Choroid plexus epithelial cell (primary cell): ENCODE results near the gene MTOR.

Experiments used
- DNase-seq: peaks from one replicate; pipeline ENCODE4 v3.0.0-alpha.2; 2010; ENCODE audit warnings: low read depth
- H3K4me3 ChIP-seq: 2 replicates; pipeline ENCODE4 v1.5.1; 2011; ENCODE audit warnings: low read depth, mild to moderate bottlenecking, control low read depth, low read length, moderate library complexity
- CTCF ChIP-seq: conservative IDR thresholded peaks from 2 replicates; pipeline ENCODE4 v1.5.1; 2011; ENCODE audit warnings: low read depth, mild to moderate bottlenecking, control low read depth, inconsistent platforms, low read length, moderate library complexity

Gene MTOR

GRCh38 chr1:11138029-11138428, 124.3 kb downstream of the MTOR start:
- H3K4me3 ChIP-seq: no peak overlapping the region
- no peak for TF ChIP-seq CTCF
- no peak for DNase-seq

GRCh38 chr1:11134898-11135266, 127.5 kb downstream of the MTOR start:
- no peak for DNase-seq
- no peak for TF ChIP-seq CTCF
- H3K4me3 ChIP-seq: no peak overlapping the region

- DNase-seq: no peak
- TF ChIP-seq CTCF: no peak
- H3K4me3 ChIP-seq: no peak overlapping the region
Measured at GRCh38 chr1:11134251-11134897, 128.0 kb downstream of the MTOR start.

GRCh38 chr1:11132563-11133293, 129.6 kb downstream of the MTOR start:
- no peak for TF ChIP-seq CTCF
- no peak overlapping the region for H3K4me3 ChIP-seq
- DNase-seq: no peak

GRCh38 chr1:11131816-11132215, 130.5 kb downstream of the MTOR start:
- DNase-seq: no peak
- H3K4me3 ChIP-seq: no peak overlapping the region
- no peak for TF ChIP-seq CTCF

- DNase-seq: no peak
- no peak overlapping the region for H3K4me3 ChIP-seq
- TF ChIP-seq CTCF: no peak
Measured at GRCh38 chr1:11130406-11130805, 131.9 kb downstream of the MTOR start.
